Calu3 (cell line): Measurements from ENCODE around the gene NNAT. TPM values are rescaled to one million over a fixed set of nuclear protein-coding genes. Genes with fewer than 3 reads are reported as not detected.

Experiments
- BruUV-seq: library from RNA; stranded (reverse); fragments of 400-500 nt; replicated peaks from 2 replicates; lab custom pipeline; 2021; lab: Mats Ljungman, UMichigan
- CTCF ChIA-PET: fragments of 300-600 bp; sonication (Branson Sonifier 250); formaldehyde crosslinking; loops from one replicate; lab custom pipeline; 2022; ENCODE audit warnings: antibody characterized with exemption; lab: Charles Lee
- DNase-seq: peaks from one replicate; pipeline ENCODE4 v3.0.0; 2022
- H3K27ac Mint-ChIP-seq: one replicate; pipeline ENCODE4 v1.8.0; 2022; ENCODE audit warnings: mixed read lengths; ENCODE audit not compliant: unreplicated experiment
- H3K27me3 Mint-ChIP-seq: one replicate; pipeline ENCODE4 v1.8.0; 2022; ENCODE audit warnings: mixed read lengths; ENCODE audit not compliant: unreplicated experiment
- H3K36me3 Mint-ChIP-seq: one replicate; pipeline ENCODE4 v1.8.0; 2022; ENCODE audit warnings: mild to moderate bottlenecking, moderate library complexity, mixed read lengths; ENCODE audit not compliant: insufficient read depth, unreplicated experiment
- H3K4me1 Mint-ChIP-seq: one replicate; pipeline ENCODE4 v1.8.0; 2022; ENCODE audit warnings: mild to moderate bottlenecking, low read depth, mixed read lengths; ENCODE audit not compliant: unreplicated experiment
- H3K4me3 Mint-ChIP-seq: one replicate; pipeline ENCODE4 v1.8.0; 2022; ENCODE audit warnings: mild to moderate bottlenecking, low read depth, moderate library complexity, mixed read lengths; ENCODE audit not compliant: unreplicated experiment
- H3K9me3 Mint-ChIP-seq: one replicate; pipeline ENCODE4 v1.8.0; 2022; ENCODE audit warnings: low read depth, mixed read lengths; ENCODE audit not compliant: unreplicated experiment
- intact Hi-C: fragments of 100-400 bp; cut with micrococcal nuclease; formaldehyde crosslinking; loops from one replicate; pipeline ENCODE4 v1.10.0; 2022; ENCODE audit not compliant: unreplicated experiment
- total RNA-seq: library from RNA; stranded (reverse); gene quantifications from 2 replicates; pipeline ENCODE4 v1.2.3, GENCODE V29; 2022
- TF ChIP-seq, protein P1 (sequence below): fragments of 200-600 bp; IDR thresholded peaks from one replicate; pipeline ENCODE4 v1.8.0; 2022; ENCODE audit warnings: antibody characterized with exemption; ENCODE audit not compliant: unreplicated experiment

Gene NNAT
- total RNA-seq, 1 experiment from 2014 or later: not detected

DNA sequence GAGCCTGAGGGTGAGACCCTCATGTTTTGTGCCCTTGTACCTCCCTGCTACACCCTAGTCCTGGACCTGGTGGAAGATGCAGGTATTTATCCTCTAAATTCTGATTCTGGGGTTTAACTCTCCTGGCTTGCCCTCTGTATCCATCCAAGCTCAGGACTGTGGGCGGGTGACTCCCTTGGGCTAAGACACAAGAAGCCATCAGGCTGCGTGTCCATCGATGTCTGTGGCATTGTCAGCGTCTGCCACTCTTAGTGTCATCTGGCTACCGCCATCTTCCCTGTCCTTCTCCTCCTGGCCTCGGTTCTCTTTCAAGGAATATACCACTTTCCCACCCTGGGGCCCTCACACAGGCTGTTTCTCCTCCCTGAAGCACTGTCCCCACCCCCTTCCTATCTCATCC is 35.5 kb downstream of the NNAT start:
- Mint-ChIP-seq H3K4me3 (no peak overlapping the region), H3K9me3 (no peaks in the 10 kb centered on the region), H3K36me3 (no peaks in the 10 kb centered on the region), H3K27me3 (peaks cover 86% of the 10 kb centered on the region), H3K4me1 (no peaks in the 10 kb centered on the region), H3K27ac (no peak overlapping the region)
- TF ChIP-seq, protein P1, sequence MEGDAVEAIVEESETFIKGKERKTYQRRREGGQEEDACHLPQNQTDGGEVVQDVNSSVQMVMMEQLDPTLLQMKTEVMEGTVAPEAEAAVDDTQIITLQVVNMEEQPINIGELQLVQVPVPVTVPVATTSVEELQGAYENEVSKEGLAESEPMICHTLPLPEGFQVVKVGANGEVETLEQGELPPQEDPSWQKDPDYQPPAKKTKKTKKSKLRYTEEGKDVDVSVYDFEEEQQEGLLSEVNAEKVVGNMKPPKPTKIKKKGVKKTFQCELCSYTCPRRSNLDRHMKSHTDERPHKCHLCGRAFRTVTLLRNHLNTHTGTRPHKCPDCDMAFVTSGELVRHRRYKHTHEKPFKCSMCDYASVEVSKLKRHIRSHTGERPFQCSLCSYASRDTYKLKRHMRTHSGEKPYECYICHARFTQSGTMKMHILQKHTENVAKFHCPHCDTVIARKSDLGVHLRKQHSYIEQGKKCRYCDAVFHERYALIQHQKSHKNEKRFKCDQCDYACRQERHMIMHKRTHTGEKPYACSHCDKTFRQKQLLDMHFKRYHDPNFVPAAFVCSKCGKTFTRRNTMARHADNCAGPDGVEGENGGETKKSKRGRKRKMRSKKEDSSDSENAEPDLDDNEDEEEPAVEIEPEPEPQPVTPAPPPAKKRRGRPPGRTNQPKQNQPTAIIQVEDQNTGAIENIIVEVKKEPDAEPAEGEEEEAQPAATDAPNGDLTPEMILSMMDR: no peak
- no peak for DNase-seq
- intact Hi-C loops: no loop called here
- no TSS peak for BruUV-seq
- CTCF ChIA-PET: no interaction called here

DNA sequence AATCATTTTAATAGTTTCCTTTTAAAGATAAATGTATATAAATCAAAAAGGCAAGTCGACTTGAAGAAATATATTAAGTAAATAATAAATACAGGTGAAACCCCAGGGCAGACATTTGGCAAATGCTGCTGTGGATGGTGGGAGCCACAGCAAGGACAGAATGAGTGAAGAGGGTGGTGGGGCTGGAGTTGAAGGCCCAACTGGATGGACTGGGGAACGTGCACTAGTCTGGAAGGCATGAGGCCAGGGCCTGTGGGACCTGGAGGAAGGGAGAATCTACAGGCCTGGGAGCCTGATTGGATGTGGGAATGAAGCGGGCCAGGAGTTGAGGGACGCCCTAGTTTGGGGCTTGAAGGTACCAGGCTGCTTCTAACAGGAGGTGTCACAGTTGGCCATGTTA is 37.3 kb downstream of the NNAT start:
- no peaks in the 10 kb centered on the region for H3K9me3 Mint-ChIP-seq
- CTCF ChIA-PET: interaction anchor here (0.6 kb wide), 2 partner anchors 53 to 314 kb away, joined by 3 to 4 read pairs; no protein-coding TSS in a partner anchor
- H3K36me3 Mint-ChIP-seq: no peaks in the 10 kb centered on the region
- TF ChIP-seq, protein P1: no peak
- intact Hi-C loops: no loop called here
- DNase-seq: no peak
- no peak overlapping the region for H3K4me3 Mint-ChIP-seq
- no TSS peak for BruUV-seq
- no peaks in the 10 kb centered on the region for H3K4me1 Mint-ChIP-seq
- H3K27me3 Mint-ChIP-seq: peaks cover 87% of the 10 kb centered on the region
- no peak overlapping the region for H3K27ac Mint-ChIP-seq

DNA sequence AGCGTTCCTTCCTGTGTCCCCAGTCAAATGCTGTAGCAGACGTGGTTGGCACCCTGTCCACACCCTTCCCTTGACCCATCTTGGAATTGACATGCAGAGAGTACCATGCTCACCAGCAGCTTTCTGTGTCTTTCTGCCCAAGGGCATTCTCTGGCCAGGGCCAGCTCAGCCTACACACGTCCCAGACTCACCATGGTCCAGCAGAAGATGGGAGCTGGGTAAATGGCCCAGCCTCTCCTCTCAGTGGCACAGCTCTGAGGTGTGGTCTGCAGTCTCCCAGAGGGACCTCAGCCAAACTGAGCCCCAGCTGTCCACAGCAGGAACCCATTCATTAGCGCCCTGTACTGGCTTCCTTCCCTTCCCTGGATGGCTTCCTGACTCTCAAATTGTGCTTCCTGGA is 37.7 kb downstream of the NNAT start:
- CTCF ChIA-PET: interaction anchor here (0.6 kb wide), 1 partner anchor 52 kb away, joined by 4 read pairs; no protein-coding TSS in a partner anchor
- BruUV-seq: no TSS peak
- intact Hi-C loops: no loop called here
- TF ChIP-seq, protein P1: no peak
- DNase-seq: no peak
- H3K36me3 Mint-ChIP-seq: no peaks in the 10 kb centered on the region
- H3K27ac Mint-ChIP-seq: no peak overlapping the region
- peaks cover 92% of the 10 kb centered on the region for H3K27me3 Mint-ChIP-seq
- H3K9me3 Mint-ChIP-seq: no peaks in the 10 kb centered on the region
- no peak overlapping the region for H3K4me3 Mint-ChIP-seq
- H3K4me1 Mint-ChIP-seq: no peaks in the 10 kb centered on the region

DNA sequence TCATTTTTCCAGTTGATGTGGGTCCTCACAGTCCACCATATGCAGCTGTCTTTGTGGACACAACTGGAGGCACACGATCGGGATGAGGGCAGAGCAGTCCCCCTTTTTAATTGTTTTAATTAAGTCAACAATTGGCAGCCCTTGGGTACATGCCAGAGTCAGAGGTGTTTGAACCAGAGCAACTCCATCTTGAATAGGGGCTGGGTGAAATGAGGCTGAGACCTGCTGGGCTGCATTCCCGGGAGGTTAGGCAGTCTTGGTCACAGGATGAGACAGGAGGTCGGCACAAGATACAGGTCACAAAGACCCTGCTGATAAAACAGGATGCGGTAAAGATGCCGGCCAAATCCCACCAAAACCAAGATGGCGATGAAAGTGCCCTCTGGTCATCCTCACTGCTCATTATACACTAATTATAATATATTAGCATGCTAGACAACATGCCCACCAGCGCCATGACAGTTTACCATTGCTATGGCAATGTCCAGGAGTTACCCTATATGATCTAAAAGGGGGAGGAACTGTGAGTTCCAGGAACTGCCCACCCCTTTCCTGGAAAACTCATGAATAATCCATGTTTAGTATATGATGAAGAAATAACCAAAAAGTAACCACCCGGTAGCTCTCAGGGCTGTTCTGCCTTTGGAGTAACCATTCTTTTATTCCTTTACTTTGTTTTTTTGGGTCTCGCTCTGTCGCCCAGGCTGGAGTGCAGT is 38.4 kb downstream of the NNAT start:
- intact Hi-C loops: loop anchor here (5.0 kb wide), 1 partner anchor 663 kb away; no protein-coding TSS in a partner anchor
- Mint-ChIP-seq H3K27me3 (peaks cover 95% of the 10 kb centered on the region), H3K36me3 (no peaks in the 10 kb centered on the region), H3K4me1 (no peaks in the 10 kb centered on the region), H3K9me3 (no peaks in the 10 kb centered on the region), H3K27ac (no peak overlapping the region), H3K4me3 (no peak overlapping the region)
- CTCF ChIA-PET: no interaction called here
- BruUV-seq: no TSS peak
- TF ChIP-seq, protein P1: no peak
- DNase-seq: no peak
